Raji (cell line): ENCODE measurements around the gene MAP1LC3B2.

ENCODE experiments used
- POLR2A ChIP-seq: IDR thresholded peaks from 2 replicates; pipeline ENCODE4 v1.6.1; 2011; ENCODE audit warnings: low read depth, low read length, control low read depth; ENCODE audit not compliant: insufficient read depth

The MAP1LC3B2 gene

DNA sequence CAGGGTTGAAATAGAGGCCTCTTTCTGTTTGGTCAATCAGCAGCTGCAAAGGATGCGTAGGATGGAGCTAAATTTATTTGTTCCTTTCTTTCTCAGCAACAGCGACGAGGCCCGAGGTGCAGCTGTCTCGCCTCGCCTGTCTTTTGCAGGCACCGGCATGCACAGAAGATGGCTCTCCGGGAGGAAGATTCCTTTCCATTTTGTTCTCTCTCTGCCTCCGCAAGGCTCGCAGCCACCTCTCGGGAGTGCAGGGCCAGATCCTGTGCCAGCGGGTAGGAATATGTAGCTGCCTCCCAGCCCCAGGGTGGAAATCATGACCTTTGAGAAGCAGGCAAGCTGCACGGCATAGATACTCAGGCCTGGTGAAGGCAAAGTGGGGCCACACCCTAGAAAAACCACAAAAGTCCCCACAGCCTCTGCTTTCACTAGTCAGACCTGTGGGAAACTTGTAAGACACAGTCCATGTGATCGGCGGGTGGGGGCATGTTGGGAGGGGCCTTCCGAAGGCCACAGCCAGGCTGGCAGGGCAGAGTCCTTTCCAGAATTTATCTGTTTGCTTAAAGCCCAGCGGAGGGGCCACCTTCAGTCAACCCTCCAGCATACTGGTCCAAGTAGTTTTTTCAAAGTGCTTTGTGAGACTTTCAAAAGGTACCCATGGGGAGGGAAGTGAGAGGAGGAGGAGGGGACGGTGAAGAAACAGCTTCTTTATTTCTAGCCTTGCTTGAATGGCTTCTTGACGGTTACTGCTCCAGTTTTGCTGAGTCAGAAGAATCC is at the start of gene MAP1LC3B2:
MAP1LC3B2 (plus strand) TSS at position 220 of the 774 bp plus-strand sequence. CDS start 16,562 bp downstream, outside the sequence.
- TF ChIP-seq POLR2A = peak; percentile 57

DNA sequence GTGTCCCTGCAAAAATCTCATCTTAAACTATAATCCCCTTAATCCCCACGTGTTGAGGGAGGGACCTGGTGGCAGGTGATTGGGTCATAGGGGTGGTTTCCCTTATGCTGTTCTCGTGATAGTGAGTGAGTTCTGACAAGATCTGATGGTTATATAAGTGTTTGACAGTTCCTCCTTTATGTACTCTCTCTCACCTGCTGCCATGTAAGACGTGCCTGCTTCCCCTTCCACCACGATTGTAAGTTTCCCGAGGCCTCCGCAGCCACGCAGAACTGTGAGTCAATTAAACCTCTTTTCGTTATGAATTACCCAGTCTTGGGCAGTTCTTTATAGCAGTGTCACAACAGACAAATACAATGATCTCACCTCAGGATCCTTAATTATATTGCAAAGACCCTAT is 45.2 kb upstream of the MAP1LC3B2 start:
- no peak for TF ChIP-seq POLR2A

DNA sequence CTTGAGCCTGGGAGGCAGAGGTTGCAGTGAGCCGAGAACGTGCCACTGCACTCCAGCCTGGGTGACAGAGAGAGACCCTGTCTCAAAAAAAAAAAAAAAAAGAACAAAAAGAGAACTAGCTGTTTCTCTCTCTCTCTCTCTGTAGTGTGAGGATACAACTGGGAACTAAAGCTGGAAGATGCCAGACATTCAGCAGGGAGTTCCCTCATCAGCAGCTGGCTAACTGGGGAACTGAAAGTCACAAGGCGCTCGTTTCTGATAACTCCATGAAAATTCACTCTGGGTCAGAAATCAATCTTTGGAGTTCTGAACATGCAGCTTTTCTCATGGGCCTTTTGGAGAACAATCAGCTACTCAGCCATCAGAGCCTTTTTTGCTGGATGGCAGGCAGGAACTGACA is 43.5 kb upstream of the MAP1LC3B2 start:
- no peak for TF ChIP-seq POLR2A

DNA sequence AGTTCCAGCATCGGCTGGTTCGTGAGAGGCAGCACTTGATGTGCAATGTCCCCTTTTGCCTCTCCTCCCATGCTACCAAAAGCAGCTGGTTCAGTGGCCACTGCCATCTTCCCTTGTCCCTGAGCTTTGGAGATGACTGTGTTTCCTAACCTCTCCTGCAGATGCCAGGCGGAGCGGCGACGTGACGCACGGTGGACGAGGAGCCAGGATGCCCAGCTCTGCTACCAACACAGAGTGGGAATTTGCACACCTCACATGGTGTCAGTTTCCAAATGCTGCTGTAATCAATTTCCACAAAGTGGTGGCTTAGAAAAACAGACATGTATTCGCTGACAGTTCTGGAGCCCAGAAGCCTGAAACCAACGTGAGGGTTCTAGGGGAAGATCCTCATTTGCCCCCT is 42.5 kb upstream of the MAP1LC3B2 start:
- no peak for TF ChIP-seq POLR2A

DNA sequence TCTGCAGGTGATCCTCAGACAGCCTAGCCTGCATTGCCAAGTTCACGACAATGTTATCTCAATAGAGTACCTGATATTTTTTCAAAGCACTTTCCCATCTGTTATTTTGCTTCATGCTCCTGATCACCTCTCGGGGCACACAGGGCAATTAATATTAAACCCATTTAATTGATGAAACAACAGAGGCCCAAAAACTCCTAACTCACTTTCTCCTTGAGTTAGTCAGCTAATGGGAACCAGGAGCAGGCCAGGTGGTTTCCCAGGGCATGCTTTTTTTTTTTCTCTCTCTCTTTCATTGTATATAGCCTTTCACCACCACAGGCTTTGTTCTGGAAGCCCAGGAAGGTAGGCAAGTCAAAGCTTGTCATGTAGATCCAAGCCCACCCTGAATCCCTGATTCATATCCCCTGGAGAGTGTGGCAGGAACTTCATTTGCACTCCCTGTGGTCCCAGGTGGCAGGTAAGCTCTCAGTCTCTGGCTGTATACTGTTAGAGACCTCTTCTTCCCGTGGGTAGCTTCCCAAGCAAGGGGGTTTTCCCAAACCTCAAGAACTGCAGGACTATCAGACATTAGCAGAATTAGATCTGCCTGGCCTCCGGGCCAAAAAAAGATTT is 41.6 kb upstream of the MAP1LC3B2 start:
- TF ChIP-seq POLR2A = no peak

DNA sequence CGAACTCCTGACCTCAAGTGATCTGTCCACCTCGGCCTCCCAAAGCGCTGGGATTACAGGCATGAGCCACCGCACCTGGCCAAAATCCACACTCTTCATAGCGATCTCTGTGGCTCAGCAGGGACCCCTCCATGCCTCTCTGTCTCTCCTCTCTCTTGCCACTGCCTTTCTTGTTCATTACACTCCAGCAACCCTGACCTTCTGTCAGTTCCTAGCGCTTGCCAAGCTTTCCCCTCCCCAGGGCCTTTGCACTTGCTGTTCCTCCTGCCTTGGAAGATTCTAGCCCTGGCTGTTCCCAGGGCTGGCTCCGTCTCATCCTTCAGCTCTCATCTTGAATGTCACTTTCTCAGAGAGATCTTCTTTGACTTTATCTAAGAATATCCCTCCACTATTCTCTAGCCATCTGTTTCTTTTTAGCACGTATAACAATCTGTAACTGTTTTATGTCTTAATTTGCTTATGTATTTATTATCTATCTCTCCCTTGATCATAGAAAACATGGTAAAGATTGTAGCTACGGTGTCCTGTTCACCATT is 38.9 kb upstream of the MAP1LC3B2 start:
- no peak for TF ChIP-seq POLR2A

DNA sequence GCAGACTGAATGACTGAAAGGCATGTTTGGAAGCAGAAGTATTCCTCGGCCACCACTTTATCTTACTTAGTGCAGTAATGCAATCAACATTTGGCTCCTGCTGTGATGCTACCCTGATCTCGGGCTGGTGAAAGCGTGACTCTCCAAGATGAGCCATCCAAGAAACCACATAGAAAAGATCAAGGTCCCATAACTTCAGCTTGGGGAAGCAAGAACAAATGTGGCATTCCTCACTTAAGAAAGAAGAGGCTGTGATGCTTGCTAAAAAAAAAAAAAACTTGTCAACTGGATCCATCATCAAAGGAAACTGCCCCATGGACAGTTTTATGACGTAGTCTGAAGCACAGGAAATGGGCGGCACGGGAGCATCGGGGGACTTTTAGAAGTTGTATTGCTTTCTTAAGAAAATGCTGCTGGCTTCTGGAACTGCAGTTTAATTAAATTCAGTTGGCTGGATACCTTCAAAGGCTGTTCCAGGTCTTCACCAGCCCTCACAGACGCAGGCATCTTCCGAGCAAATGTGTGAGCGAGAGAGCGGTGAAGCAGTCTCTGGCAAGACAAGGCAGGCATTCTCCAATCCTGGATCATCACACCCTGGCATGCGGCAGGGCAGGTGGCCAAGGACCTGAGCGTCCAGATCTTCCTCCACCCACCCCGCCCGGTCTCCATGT is 38.2 kb upstream of the MAP1LC3B2 start:
- TF ChIP-seq POLR2A = no peak

DNA sequence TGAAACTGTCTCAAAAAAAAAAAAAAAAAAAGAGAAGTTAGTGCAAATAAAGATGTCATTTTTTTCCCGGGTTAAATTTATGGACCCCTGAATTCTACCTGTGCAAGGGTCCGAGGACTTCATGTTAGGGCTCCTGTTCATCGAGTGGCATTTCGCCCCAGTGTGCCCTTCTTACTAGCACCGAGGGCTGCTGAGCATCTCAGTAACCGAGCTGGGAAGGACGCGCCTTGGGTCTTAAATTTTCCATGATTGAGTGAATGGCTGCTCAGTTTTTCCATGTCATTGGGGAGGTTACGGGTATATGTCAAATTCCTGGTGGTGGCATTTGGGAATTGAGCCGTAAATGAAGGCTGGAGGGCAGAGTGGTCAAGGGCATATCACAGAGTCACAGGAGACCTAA is 34.9 kb upstream of the MAP1LC3B2 start:
- no peak for TF ChIP-seq POLR2A

DNA sequence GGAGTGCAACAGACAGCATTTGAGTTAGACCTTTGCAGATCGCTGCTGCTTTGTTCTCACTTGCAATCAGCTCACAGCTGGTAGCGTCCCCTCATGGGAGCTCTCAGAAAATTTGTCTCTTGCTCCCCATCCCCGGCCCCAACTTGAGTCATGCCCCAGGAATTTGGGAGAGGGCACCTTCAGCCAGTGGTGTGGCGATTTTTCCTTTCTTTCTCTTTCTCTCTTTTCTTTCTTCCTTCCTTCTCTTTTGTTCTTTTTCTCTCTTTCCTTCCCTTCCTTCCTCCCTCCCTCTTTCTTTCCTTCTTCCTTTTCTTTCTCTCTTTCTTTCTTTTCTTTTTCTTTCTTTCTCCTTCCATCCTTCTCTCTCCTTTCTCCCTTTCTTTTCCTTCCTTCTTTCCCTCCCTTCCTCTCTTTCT is 34.2 kb upstream of the MAP1LC3B2 start:
- TF ChIP-seq POLR2A = no peak

DNA sequence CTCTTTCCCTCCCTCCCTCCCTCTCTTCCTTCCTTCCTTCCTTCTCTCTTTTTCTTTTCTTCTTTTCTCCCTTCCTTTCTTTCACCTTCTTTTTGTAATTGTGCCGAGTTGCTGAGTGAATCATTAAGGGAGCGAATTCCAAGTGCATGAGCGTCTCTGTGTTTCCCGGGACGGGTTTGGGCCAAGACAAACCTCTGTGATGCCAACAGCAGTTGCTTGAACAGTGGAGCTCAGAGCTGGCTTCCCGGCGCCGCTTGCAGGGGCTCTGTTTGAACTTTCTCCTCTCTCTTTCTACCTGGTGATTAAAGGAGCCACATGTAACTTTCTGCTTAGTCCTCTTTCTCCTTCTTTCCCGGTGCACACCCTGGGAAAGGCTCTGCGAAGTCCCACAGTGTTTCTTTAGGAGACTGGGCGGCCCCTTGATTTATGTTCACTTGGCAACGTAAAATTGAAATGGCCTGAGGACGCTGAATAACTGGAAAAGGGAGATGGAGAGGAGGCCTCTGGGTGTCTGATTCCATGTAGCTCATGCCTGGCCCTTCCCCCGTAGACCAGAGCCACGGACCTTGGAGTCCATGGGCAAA is 33.7 kb upstream of the MAP1LC3B2 start:
- TF ChIP-seq POLR2A = no peak

DNA sequence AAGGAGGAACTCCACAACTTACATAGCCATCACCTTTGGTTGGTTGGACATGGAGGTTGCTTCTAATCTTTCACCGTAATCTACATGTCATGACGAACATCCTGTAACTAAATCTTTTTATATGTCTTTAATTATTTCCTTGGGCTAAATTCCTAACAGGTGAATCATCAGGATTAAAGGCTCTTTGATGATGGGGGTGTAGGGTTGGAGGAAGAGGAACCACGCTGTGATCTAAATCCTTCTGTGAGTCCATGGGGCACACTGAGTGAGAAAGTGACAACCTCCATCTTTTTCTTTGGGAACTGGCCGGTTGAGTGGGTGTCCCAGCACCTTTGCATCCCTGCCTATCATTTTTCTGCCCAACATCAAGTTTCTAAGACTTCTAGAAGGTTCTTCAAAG is 31.1 kb upstream of the MAP1LC3B2 start:
- no peak for TF ChIP-seq POLR2A

DNA sequence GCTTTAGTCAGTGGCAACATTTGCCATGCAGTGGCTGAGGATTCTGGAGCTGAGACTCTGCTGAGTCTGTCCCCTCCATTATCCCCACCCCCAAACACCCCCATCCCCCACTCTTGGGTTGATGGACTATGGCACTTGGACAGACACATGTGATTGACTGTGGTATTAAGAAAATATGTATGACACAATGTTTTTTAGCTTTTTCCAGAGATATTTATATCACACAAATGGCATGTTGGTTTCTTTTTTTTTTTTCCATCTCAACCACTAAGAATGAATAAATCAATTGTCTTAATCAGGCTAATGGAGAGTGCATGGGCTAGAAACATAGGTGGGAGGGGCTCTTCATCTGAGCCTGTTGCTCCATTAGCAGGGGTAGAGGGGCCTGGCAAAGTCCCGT is 30.7 kb upstream of the MAP1LC3B2 start:
- TF ChIP-seq POLR2A = no peak

DNA sequence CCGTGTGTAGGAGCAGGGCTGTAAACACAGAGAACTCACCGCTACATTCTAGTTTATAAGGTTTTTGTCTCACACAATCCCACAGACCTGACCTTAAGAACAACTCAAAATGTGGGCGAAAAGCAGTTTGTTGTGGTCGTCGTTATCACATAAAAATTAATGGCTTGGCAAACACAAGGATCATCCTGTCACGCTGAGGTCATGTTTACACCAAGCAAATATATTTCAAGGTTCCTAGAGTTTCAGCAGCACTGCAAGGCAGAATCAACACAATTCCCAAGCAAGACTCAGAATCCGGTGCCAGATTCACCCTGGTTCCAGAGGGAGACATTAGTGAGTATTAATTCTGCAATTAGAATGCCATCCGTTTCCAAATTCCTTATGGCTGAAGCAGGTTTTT is 30.1 kb upstream of the MAP1LC3B2 start:
- no peak for TF ChIP-seq POLR2A

DNA sequence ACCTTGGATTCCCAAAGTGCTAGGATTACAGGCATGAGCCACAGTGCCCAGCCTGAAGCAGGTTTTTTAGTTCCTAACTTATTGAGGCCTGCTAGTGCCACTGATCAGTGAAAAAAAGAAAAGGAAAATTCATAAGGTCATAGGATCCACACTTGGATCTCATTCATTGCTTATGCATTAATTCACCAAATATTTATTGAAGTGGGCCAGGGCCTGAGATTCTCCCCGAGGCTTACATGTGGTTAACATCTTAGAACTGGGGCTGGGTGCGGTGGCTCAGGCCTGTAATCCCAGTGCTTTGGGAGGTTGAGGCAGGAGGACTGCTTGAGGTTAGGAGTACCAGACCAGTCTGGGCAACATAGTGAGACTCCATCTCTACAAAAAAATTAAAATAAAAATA is 29.5 kb upstream of the MAP1LC3B2 start:
- TF ChIP-seq POLR2A = no peak

DNA sequence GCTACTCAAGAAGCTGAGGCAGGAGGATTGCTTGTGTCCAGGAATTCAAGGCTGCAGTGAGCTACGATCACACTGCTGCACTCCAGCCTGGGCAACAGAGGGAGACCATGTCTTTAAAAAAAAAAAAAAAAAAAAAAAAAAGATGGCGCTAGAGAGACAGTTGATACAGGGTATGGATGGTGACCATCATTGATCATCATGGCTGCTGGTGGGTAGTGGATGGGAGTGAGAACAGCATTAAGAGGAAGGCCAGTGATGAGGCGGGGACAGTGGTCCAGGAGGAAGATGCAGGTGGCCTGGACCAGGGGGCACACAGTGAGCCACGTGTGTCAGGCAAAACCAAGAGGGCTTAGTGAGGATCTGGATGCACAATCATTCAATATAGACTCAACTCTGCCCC is 26.8 kb upstream of the MAP1LC3B2 start:
- no peak for TF ChIP-seq POLR2A
